Neural progenitor cell (in vitro differentiated cells): ENCODE results near the gene SULT6B1.

Experiments
- EZH2 ChIP-seq: fragments of 200-600 bp; sonication (generic); IDR thresholded peaks from 2 replicates; pipeline ENCODE4 v1.6.1; 2017; ENCODE audit warnings: antibody characterized with exemption, mild to moderate bottlenecking, moderate library complexity
- EZH2phosphoT487 ChIP-seq: fragments of 200-600 bp; sonication (generic); IDR thresholded peaks from 2 replicates; pipeline ENCODE4 v1.6.1; 2017; ENCODE audit warnings: antibody characterized with exemption
- TF ChIP-seq, protein P1 (sequence below): fragments of 200-600 bp; sonication (generic); IDR thresholded peaks from 2 replicates; pipeline ENCODE4 v1.5.1; 2017; ENCODE audit warnings: antibody characterized with exemption, mild to moderate bottlenecking

DNA sequence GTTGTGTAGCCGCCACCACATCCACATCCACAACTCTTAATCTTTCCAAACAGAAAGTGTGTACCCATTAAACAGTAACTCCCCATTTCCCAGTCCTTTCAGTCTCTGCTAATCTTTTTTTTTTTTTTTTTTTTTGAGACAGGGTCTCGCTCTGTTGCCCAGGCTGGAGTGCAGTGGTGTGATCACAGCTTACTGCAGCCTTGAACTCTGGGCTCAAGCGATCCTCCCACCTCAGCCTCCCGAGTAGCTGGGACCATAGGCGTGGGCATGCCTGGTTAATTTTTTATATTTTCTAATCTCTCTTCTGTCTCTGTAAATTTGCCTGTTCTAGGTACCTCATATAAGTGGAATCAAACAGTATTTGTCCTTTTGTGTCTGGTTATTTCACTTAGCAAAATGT, 35.2 kb downstream of the SULT6B1 start:
- TF ChIP-seq, protein P1, sequence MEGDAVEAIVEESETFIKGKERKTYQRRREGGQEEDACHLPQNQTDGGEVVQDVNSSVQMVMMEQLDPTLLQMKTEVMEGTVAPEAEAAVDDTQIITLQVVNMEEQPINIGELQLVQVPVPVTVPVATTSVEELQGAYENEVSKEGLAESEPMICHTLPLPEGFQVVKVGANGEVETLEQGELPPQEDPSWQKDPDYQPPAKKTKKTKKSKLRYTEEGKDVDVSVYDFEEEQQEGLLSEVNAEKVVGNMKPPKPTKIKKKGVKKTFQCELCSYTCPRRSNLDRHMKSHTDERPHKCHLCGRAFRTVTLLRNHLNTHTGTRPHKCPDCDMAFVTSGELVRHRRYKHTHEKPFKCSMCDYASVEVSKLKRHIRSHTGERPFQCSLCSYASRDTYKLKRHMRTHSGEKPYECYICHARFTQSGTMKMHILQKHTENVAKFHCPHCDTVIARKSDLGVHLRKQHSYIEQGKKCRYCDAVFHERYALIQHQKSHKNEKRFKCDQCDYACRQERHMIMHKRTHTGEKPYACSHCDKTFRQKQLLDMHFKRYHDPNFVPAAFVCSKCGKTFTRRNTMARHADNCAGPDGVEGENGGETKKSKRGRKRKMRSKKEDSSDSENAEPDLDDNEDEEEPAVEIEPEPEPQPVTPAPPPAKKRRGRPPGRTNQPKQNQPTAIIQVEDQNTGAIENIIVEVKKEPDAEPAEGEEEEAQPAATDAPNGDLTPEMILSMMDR = no peak
- TF ChIP-seq EZH2phosphoT487 = no peak
- TF ChIP-seq EZH2 = no peak
